ENCODE results near the gene RGL4.
A peak's percentile ranks its signal among the peaks of the same experiment; 100 is the strongest.

The RGL4 gene

DNA sequence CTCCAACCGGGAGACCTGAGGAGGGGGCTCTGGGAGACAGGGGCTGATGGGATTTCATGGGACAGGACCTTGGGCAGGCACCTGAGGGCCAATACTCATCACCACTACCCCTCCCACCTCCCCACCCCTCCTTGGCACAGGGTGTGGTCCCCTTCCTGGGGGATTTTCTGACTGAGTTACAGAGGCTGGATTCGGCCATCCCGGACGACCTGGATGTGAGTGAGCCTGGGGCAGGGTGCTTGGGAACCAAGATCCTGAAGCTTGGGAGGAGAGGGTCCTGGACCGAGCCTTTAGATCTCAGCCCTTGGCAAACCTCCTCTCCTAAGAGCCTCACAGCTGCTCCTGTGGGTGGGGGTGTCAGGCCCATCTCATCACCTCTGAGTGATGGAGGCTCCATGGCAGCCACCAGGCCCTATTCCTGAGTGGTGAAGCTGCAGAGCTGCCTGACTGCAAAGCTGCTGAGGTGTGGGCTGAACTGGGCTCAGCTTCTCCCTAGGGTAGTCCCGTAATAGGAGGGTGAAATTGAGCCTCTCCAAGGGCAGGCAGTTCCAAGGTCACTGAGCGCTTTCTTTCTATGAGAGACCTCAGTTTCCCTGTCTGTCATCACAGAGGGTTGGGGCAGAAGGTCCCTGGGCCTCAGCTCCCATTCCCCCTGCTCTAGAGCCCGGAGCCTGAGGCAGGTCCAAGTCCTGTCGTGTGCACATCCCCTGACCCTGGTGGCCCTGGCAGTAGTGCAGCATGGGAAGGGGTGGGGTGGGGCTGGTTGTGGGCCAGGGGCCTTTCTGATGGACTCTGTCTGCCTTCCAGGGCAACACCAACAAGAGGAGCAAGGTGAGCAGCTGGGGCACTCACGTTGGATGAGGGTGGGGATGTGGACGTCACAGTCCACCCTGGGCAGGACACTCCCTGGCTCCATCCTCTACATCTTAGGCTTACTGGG is 6.5 kb downstream of the RGL4 start:
- no peak for DNase-seq

- DNase-seq: no peak
Measured at GRCh38 chr22:23698094-23698493, 7.3 kb downstream of the RGL4 start.

- peak in 4 of 51 donors; percentile 8 to 26 (median 22) for DNase-seq
Measured at GRCh38 chr22:23698673-23699235, 7.9 kb downstream of the RGL4 start.

GRCh38 chr22:23700706-23701105 is 9.9 kb downstream of the RGL4 start:
- DNase-seq: no peak

GRCh38 chr22:23704062-23704461 is 13.2 kb downstream of the RGL4 start:
- DNase-seq: no peak

GRCh38 chr22:23704829-23705228 is 14.0 kb downstream of the RGL4 start:
- no peak for DNase-seq

- no peak for DNase-seq
Measured at GRCh38 chr22:23705358-23705757, 14.5 kb downstream of the RGL4 start.

GRCh38 chr22:23708270-23708669 is 17.5 kb downstream of the RGL4 start:
- no peak for DNase-seq

DNA sequence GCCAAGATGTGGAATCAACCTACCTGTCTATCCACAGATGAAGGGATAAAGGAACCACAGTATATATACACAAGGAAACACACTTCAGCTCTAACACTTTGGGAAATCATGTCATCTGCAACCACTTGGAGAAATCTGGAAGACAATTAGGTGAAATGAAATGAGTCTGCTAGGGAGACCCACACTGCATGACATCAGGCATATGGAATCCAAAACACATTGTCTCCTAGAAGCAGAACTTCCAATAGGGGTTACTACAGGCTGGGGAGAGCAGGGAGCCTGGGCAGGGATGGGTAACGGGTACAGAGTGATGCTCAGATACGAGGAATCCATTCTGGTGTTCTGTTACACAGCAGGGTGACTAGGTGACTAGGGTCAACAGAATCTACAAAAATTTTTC is 18.3 kb downstream of the RGL4 start:
- DNase-seq: no peak

DNA sequence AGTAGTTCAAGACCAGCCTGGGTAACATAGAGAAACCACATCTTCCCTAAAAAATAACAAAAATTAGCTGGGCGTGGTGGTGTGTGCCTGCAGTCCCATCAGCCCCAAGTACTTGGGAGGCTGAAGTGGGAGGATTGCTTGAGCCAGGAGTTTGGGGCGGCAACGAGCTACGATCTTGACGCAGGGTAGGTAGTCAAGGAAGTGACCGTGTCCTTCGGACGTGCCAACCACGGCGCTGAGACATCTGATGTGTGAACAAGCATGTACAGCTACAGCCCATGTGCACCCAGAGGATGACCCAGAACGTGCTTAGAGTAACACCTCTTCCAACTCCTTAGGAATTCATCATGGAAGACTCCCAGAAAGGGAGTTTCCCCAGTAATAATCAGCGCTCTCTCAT is 21.4 kb downstream of the RGL4 start:
- no peak for DNase-seq

- no peak for DNase-seq
Measured at GRCh38 chr22:23713696-23714595, 23.1 kb downstream of the RGL4 start.

DNA sequence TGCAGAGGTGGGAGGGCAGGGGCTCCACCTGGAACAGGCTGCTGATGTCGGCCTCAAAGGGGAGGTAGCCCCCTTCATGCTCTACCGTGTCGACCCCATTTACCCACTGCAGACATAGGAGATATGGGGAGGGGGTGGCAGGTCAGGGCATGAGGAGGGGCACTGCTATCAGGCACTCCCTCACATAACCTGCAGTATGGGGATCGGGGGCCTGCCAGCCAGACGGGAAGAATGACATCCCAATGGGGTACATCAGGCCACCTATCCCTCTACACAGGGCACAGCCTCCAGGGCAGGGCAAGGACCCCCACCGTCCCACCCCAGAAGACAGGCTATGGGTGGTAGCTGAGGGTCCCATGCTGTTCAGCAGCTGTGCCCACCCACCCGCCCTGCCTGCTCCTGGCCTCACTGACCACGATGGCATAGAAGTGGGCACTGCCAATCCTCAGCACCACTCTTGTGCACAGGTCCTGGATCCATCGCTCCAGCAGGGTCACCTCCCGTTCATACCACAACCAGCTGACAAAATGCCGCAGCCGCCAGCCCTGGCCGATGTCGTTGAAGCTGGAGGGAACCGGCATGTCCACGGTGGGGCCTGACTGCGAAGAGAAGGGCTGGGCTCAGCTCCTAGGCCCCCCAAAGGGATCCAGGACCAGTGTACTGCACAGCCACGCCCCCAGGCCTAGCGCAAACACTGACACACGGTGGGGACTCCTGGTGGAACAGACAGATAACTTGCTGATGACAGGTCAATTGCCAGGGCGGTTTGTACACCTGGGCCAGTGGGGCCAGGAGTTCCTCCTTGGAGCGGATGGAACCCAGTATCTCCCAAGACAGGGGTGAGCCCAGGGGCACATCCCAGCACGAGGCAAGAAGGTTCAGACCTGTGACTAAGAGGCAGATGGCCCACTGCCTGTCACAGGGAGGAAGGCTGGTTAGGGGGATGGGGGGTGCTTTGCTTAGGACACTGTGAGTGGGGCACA is 24.1 kb downstream of the RGL4 start:
- DNase-seq: no peak

GRCh38 chr22:23715806-23716375 is 25.1 kb downstream of the RGL4 start:
- DNase-seq: no peak

DNA sequence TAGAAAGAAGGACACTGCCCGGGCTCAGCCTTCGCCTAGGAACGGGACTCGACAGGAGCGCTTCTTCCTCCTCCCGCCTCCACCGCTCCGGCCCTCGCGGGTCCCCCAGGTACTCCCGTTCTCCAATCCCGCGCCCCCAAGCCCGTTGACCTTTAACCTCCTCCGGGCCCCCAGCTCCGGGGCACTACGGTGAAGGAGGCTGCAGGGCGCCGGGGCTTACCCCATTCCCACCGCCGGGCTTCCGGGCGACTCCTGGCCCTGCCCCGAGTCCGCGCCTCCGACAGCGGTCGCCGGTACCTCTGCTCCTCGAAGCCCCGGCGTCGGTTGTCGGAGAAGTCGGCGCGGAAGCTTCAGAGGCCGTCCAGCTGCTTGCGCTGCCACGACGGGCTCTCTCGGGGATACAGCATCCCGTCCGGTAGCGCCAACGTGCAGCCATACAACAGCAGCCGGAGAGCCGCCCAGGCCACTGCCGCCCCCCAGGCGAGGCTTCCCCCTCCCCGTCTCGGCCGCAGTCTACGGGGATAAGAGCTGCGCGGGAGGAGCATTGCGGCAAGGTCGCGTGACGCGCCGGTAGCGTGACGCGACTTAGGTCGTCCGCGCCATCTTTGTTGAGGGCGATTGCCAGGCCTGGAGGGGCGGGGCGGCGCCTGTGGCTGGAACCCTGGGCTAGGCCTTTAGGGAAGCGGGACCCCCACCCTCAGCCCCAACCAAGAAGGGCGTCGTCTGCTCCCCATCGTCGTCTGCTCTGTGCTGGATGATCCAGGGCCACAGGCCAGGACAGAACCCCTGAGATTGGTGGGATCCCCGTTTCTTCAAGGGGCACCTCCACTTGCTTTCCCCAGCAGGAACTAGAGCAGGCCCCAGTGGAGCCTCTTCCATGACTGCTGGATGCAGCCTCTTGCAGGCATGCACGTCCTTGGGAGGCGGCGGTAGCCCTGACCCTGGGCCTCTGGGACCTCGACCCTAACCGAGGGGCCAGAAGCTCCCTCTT is 26.3 kb downstream of the RGL4 start:
- DNase-seq: peak; percentile 28 to 89 (median 77)

GRCh38 chr22:23718371-23719165 is 27.8 kb downstream of the RGL4 start:
- no peak for DNase-seq

DNA sequence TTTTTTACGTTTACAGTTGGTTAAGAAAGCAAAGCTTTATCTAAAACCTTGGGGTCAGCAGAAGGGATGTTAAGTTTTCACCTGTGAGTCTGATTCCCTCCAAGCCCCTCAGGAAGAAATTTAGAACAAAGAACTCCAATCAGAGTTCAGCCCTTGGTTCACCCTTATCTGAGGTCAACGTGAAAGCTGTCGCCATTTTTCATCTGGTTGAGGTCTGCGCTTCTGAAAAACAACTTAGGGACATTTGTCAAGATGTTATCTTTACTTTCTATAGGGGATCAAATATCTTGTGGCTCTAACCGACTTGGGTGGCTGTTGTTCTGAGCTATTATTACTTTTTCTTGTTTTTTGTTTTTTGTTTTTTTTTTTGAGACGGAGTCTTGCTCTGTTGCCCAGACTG is 30.0 kb downstream of the RGL4 start:
- no peak for DNase-seq

GRCh38 chr22:23722160-23722559 is 31.3 kb downstream of the RGL4 start:
- no peak for DNase-seq

DNA sequence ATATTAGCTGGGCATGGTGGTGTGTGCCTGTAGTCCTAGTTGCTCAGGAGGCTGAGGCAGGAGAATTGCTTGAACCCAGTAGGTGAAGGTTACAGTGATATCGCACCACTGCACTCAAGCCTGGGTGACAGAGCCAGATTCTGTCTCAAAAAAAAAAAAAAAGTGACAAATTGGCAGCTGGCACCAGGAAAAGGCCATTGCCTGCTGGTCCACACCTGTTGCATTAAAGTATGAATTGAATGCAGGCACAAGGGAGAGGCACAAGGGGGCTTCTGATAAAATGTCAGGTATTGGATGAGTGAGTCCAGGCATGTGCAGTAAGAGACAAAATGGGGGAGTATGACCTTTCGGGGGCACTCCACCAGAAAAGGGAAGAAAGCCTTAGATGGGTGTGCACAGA is 31.9 kb downstream of the RGL4 start:
- DNase-seq: no peak

All from hypothalamus (tissue), 51 donors.